ENCODE measurements around the gene IGSF9B. TPM values are rescaled to one million over a fixed set of nuclear protein-coding genes. Genes with fewer than 3 reads are reported as not detected.
A peak's percentile ranks its signal among the peaks of the same experiment; 100 is the strongest.

Gene IGSF9B
- total RNA-seq, 1 donor from 2014 or later: 1.3 TPM

GRCh38 chr11:133950874-133951326 is 5.9 kb downstream of the IGSF9B start:
- H3K27ac Mint-ChIP-seq: no peak overlapping the region
- Histone ChIP-seq H4K20me1 (ENCODE audit: low read depth) (peaks cover 81% of the 10 kb centered on the region), H3K9me3 (ENCODE audit: low read depth) (no peaks in the 10 kb centered on the region), H3K79me2 (ENCODE audit: low read depth) (peaks cover 29% of the 10 kb centered on the region), H3K9ac (no peak overlapping the region), H3F3A (ENCODE audit: low read depth) (peaks cover 32% of the 10 kb centered on the region), H3K4me1 (peaks cover 75% of the 10 kb centered on the region), H3K36me3 (no peaks in the 10 kb centered on the region), H2AFZ (replicated peaks) (no peak overlapping the region), H3K4me2 (peak overlapping the region; percentile 77), H3K27ac (no peak overlapping the region), H3K4me3 (peak overlapping the region; percentile 31), H3K27me3 (peaks cover 31% of the 10 kb centered on the region)
- peaks cover 66% of the 10 kb centered on the region for H3K4me1 Mint-ChIP-seq
- no peak overlapping the region for H3K4me3 Mint-ChIP-seq
- no peaks in the 10 kb centered on the region for H3K36me3 Mint-ChIP-seq
- peaks cover 23% of the 10 kb centered on the region for H3K27me3 Mint-ChIP-seq (ENCODE audit: insufficient read depth, low read depth)
- no peaks in the 10 kb centered on the region for H3K9me3 Mint-ChIP-seq
- DNase-seq (ENCODE audit: low spot score): peak; percentile 39
- TF ChIP-seq CTCF (IDR thresholded peaks at IDR 0.05) (no peak), EZH2 (IDR thresholded peaks at IDR 0.05) (no peak), EZH2phosphoT487 (IDR thresholded peaks at IDR 0.05) (no peak)

- Histone ChIP-seq H4K20me1 (ENCODE audit: low read depth) (peaks cover 81% of the 10 kb centered on the region), H3K79me2 (ENCODE audit: low read depth) (peaks cover 26% of the 10 kb centered on the region), H3K4me3 (no peak overlapping the region), H3F3A (ENCODE audit: low read depth) (peaks cover 32% of the 10 kb centered on the region), H3K9ac (no peak overlapping the region), H3K27ac (no peak overlapping the region), H3K36me3 (no peaks in the 10 kb centered on the region), H3K9me3 (ENCODE audit: low read depth) (no peaks in the 10 kb centered on the region), H3K4me1 (peaks cover 75% of the 10 kb centered on the region), H2AFZ (replicated peaks) (no peak overlapping the region), H3K4me2 (peak overlapping the region; percentile 77), H3K27me3 (peaks cover 26% of the 10 kb centered on the region)
- no peak for DNase-seq (ENCODE audit: low spot score)
- peaks cover 70% of the 10 kb centered on the region for H3K4me1 Mint-ChIP-seq
- peaks cover 20% of the 10 kb centered on the region for H3K27me3 Mint-ChIP-seq (ENCODE audit: insufficient read depth, low read depth)
- no peak for TF ChIP-seq CTCF (IDR thresholded peaks at IDR 0.05)
- TF ChIP-seq EZH2 (IDR thresholded peaks at IDR 0.05): no peak
- no peak for TF ChIP-seq EZH2phosphoT487 (IDR thresholded peaks at IDR 0.05)
- no peaks in the 10 kb centered on the region for H3K36me3 Mint-ChIP-seq
- no peak overlapping the region for H3K4me3 Mint-ChIP-seq
- H3K27ac Mint-ChIP-seq: no peak overlapping the region
- no peaks in the 10 kb centered on the region for H3K9me3 Mint-ChIP-seq
These were observed 6.3 kb downstream of the IGSF9B start for GRCh38 chr11:133950421-133950820.

GRCh38 chr11:133949129-133949528 is 7.6 kb downstream of the IGSF9B start:
- Mint-ChIP-seq H3K4me1 (peaks cover 67% of the 10 kb centered on the region), H3K36me3 (no peaks in the 10 kb centered on the region), H3K27ac (peak overlapping the region; percentile 55), H3K4me3 (peak overlapping the region; percentile 17), H3K27me3 (ENCODE audit: insufficient read depth, low read depth) (peaks cover 8% of the 10 kb centered on the region), H3K9me3 (no peaks in the 10 kb centered on the region)
- DNase-seq (ENCODE audit: low spot score): no peak
- peaks cover 32% of the 10 kb centered on the region for H3F3A ChIP-seq (ENCODE audit: low read depth)
- no peak overlapping the region for H2AFZ ChIP-seq (replicated peaks)
- H3K4me3 ChIP-seq: no peak overlapping the region
- TF ChIP-seq EZH2 (IDR thresholded peaks at IDR 0.05): no peak
- H3K9me3 ChIP-seq (ENCODE audit: low read depth): no peaks in the 10 kb centered on the region
- no peak overlapping the region for H3K27ac ChIP-seq
- no peaks in the 10 kb centered on the region for H3K36me3 ChIP-seq
- H4K20me1 ChIP-seq (ENCODE audit: low read depth): peaks cover 81% of the 10 kb centered on the region
- peaks cover 15% of the 10 kb centered on the region for H3K79me2 ChIP-seq (ENCODE audit: low read depth)
- H3K27me3 ChIP-seq: peaks cover 13% of the 10 kb centered on the region
- peaks cover 69% of the 10 kb centered on the region for H3K4me1 ChIP-seq
- H3K9ac ChIP-seq: no peak overlapping the region
- no peak overlapping the region for H3K4me2 ChIP-seq

GRCh38 chr11:133948711-133949110 is 8.1 kb downstream of the IGSF9B start:
- no peaks in the 10 kb centered on the region for H3K36me3 Mint-ChIP-seq
- Histone ChIP-seq H2AFZ (replicated peaks) (no peak overlapping the region), H3K4me1 (peaks cover 69% of the 10 kb centered on the region), H3K4me3 (no peak overlapping the region), H4K20me1 (ENCODE audit: low read depth) (peaks cover 81% of the 10 kb centered on the region), H3K79me2 (ENCODE audit: low read depth) (peaks cover 15% of the 10 kb centered on the region), H3K9me3 (ENCODE audit: low read depth) (no peaks in the 10 kb centered on the region), H3K27me3 (peaks cover 9% of the 10 kb centered on the region), H3F3A (ENCODE audit: low read depth) (peaks cover 32% of the 10 kb centered on the region), H3K36me3 (no peaks in the 10 kb centered on the region), H3K4me2 (peak overlapping the region; percentile 43), H3K9ac (no peak overlapping the region), H3K27ac (no peak overlapping the region)
- TF ChIP-seq CTCF (IDR thresholded peaks at IDR 0.05) (no peak), EZH2 (IDR thresholded peaks at IDR 0.05) (no peak), EZH2phosphoT487 (IDR thresholded peaks at IDR 0.05) (no peak)
- no peak for DNase-seq (ENCODE audit: low spot score)
- no peaks in the 10 kb centered on the region for H3K9me3 Mint-ChIP-seq
- no peak overlapping the region for H3K4me3 Mint-ChIP-seq
- H3K4me1 Mint-ChIP-seq: peaks cover 67% of the 10 kb centered on the region
- peaks cover 7% of the 10 kb centered on the region for H3K27me3 Mint-ChIP-seq (ENCODE audit: insufficient read depth, low read depth)
- H3K27ac Mint-ChIP-seq: no peak overlapping the region

Data from neural progenitor cell (in vitro differentiated cells).